Erythroblast (primary cell): ENCODE results near the gene BMP15.

Source experiments
- DNase-seq, 2 experiments: peaks; one replicate each; lab custom pipeline; 2025; lab: John Stamatoyannopoulos, UW
- GATA1 ChIP-seq: IDR thresholded peaks from 2 replicates; pipeline ENCODE4 v1.6.1; 2011; ENCODE audit warnings: low read depth, mild to moderate bottlenecking, control low read depth, low read length, moderate library complexity
- POLR2A ChIP-seq: IDR thresholded peaks from 2 replicates; pipeline ENCODE4 v1.6.1; 2011; ENCODE audit warnings: mild to moderate bottlenecking, low read length

Gene BMP15

DNA sequence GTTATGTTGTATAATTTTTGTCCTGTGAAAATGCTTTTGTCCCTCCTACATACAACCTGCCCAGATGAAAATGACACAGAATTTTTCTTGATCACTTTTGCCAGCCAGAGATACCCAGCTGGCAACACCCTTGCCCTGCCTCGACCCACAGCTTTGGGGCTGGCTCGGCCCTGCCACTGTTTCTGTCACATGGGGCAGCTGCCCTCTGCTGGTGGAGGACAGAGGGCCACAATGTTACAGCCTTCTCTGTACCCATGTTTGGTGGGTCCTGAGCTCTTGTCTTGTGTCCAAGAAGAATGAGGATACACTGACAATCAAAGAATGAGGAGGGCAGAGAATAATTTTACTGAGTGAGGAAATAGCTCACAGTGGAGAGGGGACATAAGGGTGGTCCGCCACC lies 31.1 kb downstream of the BMP15 start:
- DNase-seq = no peak
- TF ChIP-seq GATA1 (no peak), POLR2A (no peak)

DNA sequence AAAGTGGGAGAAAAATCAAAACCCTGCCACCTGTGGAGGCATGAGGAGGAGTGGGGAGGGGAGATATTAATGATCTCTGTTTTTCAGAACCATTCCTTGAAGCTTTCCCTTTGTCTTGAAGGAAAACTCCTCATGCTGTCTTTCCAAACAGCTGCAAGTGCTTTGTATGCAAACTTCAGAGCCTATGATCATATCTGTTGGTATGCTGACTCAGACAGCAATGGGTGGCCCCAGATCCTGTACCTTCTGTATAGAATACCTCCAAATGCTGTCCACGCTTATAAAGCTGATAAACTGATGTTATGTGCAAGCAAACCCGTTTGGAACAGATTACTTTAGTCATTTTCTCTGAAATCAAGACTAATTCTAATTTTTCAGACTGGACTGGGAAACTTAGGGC lies 31.9 kb downstream of the BMP15 start:
- DNase-seq = no peak
- no peak for TF ChIP-seq POLR2A
- no peak for TF ChIP-seq GATA1

DNA sequence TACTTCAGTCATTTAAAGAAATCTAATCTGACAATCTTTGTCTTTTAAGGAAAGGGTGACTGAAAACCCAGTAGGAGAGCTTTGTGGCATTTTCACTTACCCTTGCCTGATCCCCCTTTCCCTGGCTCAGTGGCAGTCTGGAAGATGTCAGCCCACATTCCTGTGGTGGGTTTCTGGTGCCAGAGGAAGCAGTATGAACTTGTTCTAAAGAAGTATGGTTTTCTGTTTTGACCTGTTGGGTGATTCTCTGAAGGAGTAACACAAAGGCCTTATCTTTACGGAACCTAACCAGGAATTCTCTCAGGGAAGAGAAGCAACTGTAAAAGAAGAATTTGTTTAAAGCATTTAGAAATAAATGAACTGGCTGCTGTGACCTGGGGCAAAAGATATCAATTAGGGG lies 41.9 kb downstream of the BMP15 start:
- no peak for TF ChIP-seq POLR2A
- TF ChIP-seq GATA1 = no peak
- no peak for DNase-seq

DNA sequence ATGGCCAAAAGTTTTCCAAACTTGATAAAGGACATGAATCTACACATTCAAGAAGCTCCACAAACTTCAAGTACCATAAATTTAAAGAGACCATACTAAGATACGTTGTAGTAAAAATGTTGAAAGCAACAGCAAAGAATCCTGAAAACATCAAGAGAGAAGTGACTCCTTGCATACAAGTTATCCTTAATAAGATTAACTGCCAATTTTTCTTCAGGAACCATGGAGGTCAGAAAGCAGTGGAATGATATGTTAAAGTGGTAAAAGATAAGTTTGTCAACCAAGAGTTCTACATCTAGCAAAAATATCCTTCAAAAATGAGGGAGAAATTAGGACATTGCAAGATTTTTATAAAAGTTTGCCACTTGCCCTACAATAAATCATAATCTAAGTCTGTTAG lies 43.3 kb downstream of the BMP15 start:
- no peak for TF ChIP-seq GATA1
- no peak for TF ChIP-seq POLR2A

DNA sequence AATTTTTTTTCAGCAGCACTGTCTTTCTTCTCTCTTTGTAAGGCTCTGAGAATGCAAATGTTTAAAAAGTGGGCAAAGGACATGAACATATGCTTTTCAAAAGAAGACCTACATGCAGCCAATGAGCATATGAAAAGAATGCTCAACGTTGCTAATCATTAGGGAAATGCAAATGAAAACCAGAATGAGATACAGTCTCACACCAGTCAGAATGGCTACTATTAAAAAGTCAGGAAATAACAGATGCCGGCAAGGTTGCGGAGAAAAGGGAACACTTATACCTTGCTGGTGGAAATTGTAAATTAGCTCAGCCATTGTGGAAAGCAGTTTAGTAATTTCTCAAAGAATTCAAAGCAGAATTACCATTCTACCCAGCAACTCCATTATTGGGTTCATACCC lies 51.6 kb downstream of the BMP15 start:
- no peak for DNase-seq
- TF ChIP-seq POLR2A = no peak
- TF ChIP-seq GATA1 = no peak

More for the DNA sequence above, 43.3 kb downstream of the BMP15 start:
- DNase-seq = no peak

DNA sequence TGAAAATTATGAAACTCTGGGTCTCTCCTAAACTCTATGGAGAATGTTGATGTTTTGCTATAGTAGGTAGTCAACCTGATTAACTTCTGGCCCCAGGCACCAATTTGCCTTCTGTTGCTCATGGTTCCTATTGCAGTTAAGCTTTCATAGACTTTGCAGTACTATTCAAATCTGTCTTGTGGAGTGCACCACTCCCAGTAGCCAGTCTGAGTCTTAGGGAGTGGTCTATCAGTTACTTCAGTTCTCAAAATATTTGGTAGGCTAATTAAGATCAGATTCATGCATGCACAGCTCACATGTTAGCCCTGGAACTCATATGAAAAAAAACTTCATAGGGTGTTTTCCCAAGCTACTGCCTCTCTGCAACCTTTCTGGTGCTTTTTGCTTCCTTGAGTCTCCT lies 53.3 kb downstream of the BMP15 start:
- TF ChIP-seq GATA1 (no peak), POLR2A (no peak)
- no peak for DNase-seq
